GM12878 (cell line): Measurements from ENCODE around the gene PXDC1. TPM values are rescaled to one million over a fixed set of nuclear protein-coding genes. Genes with fewer than 3 reads are reported as not detected.

Experiments used
- polyA plus RNA-seq, 11 experiments: library from polyadenylated mRNA; depleted of rRNA in 4 of 11; unstranded in 6 of 11; stranded (reverse) in 5 of 11; fragments of >200 nt; fragmentation: Nextera tagmentation in 4 of 11; fragmentation: Illumina TruSeq in 1 of 11; extraction: Ambion mirVana in 4 of 11; extraction: Trizol in 1 of 11; gene quantifications; 1 replicate in 1 of 11; 2 replicates in 10 of 11; pipeline versions ENCODE4 v1.2.1 to v1.2.3, GENCODE V29; 2011 to 2016; ENCODE audit warnings: inconsistent platforms in 2 of 11, missing spikeins in 2 of 11, low read depth in 1 of 11
- small RNA-seq: library from RNA; depleted of rRNA; stranded (forward); fragments of <200 nt; gene quantifications from one replicate; pipeline ENCODE3, GENCODE V24; 2014
- total RNA-seq, 4 experiments: library from RNA; depleted of rRNA in 3 of 4; stranded (reverse); fragments of >200 nt in 3 of 4; fragmentation: Illumina TruSeq in 1 of 4; extraction: Trizol in 1 of 4; gene quantifications; 2 replicates each; pipeline versions ENCODE4 v1.2.1 to v1.2.3, GENCODE V29; 2013 to 2021

The PXDC1 gene
- total and polyA plus RNA-seq, 10 of the 15 experiments (the other 5 are each of a cell fraction or from before 2014, with no cell fraction given) = 0.03 to 0.72 (median 0.32) TPM; not detected in 2

Small RNAs within 50 kb of the gene (small RNA-seq; reads per million reads assigned to genes)
- not detected for gene AL033523.1

Other genes with a start within 250 kb of the PXDC1 start
- gene FAM50B, start 97.7 kb upstream of the PXDC1 start, total RNA-seq (2014; rRNA removed) = 8.0 and 8.2 TPM in 2 replicates
- gene FAM50B, start 97.7 kb upstream of the PXDC1 start, total RNA-seq (2014; rRNA removed; fragmentation: Illumina TruSeq; extraction: Trizol) = 2.8 and 3.5 TPM in 2 replicates
- 9.3 and 10.0 TPM in 2 replicates for gene FAM50B, start 97.7 kb upstream of the PXDC1 start, total RNA-seq (2021)
- 0.35 and 0.58 TPM in 2 replicates for gene FAM50B, start 97.7 kb upstream of the PXDC1 start, polyA plus RNA-seq (2011; rRNA removed)
- gene FAM50B, start 97.7 kb upstream of the PXDC1 start, polyA plus RNA-seq (2014; fragmentation: Illumina TruSeq; extraction: Trizol) = 1.5 and 2.8 TPM in 2 replicates
- 1 to 10 TPM in 1 of 2 experiments, under 1 TPM in 1; 0.69 to 1.1 TPM for gene FAM50B, start 97.7 kb upstream of the PXDC1 start, polyA plus RNA-seq (2014; fragmentation: Nextera tagmentation; extraction: Ambion mirVana)
- 10.2 and 11.9 TPM in 2 replicates for gene FAM50B, start 97.7 kb upstream of the PXDC1 start, polyA plus RNA-seq (2014; rRNA removed)
- 1 to 10 TPM; 9.3 to 9.6 TPM for gene FAM50B, start 97.7 kb upstream of the PXDC1 start, polyA plus RNA-seq (2016; fragmentation: Nextera tagmentation; extraction: Ambion mirVana)